ENCODE results near the gene CXXC4.

The CXXC4 gene

GRCh38 chr4:104494185-104494584, 509 bp downstream of the CXXC4 start:
- Histone ChIP-seq H3K36me3 (ENCODE audit: insufficient read depth, low read length) (no peaks in the 10 kb centered on the region), H3K4me1 (ENCODE audit: insufficient read depth, low read length) (peaks cover 14% of the 10 kb centered on the region), H3K9ac (ENCODE audit: low read depth, low read length) (peak overlapping the region; percentile 68), H3K9me3 (ENCODE audit: control insufficient read depth, insufficient read depth, low read length) (no peaks in the 10 kb centered on the region)

- H3K9ac ChIP-seq (ENCODE audit: low read depth, low read length) = peak overlapping the region; percentile 68; the same call in 1 of the 2 replicates
- peaks cover 15% of the 10 kb centered on the region for H3K4me1 ChIP-seq (ENCODE audit: insufficient read depth, low read length)
- H3K9me3 ChIP-seq (ENCODE audit: control insufficient read depth, insufficient read depth, low read length) = no peaks in the 10 kb centered on the region
- no peaks in the 10 kb centered on the region for H3K36me3 ChIP-seq (ENCODE audit: insufficient read depth, low read length)
Measured at GRCh38 chr4:104493081-104493831, 1.4 kb downstream of the CXXC4 start.

GRCh38 chr4:104492183-104492771, 2.4 kb downstream of the CXXC4 start:
- Histone ChIP-seq H3K9me3 (ENCODE audit: control insufficient read depth, insufficient read depth, low read length) (no peaks in the 10 kb centered on the region), H3K4me1 (ENCODE audit: insufficient read depth, low read length) (peaks cover 18% of the 10 kb centered on the region), H3K36me3 (ENCODE audit: insufficient read depth, low read length) (no peaks in the 10 kb centered on the region), H3K9ac (ENCODE audit: low read depth, low read length) (peak overlapping the region; percentile 55)

GRCh38 chr4:104491481-104492182, 3.1 kb downstream of the CXXC4 start:
- H3K9me3 ChIP-seq (ENCODE audit: control insufficient read depth, insufficient read depth, low read length) = no peaks in the 10 kb centered on the region
- H3K36me3 ChIP-seq (ENCODE audit: insufficient read depth, low read length) = no peaks in the 10 kb centered on the region
- H3K9ac ChIP-seq (ENCODE audit: low read depth, low read length) = peak overlapping the region; percentile 72
- H3K4me1 ChIP-seq (ENCODE audit: insufficient read depth, low read length) = peaks cover 24% of the 10 kb centered on the region

- H3K36me3 ChIP-seq (ENCODE audit: insufficient read depth, low read length) = no peaks in the 10 kb centered on the region
- H3K9me3 ChIP-seq (ENCODE audit: control insufficient read depth, insufficient read depth, low read length) = no peaks in the 10 kb centered on the region
- peak overlapping the region; percentile 87 for H3K9ac ChIP-seq (ENCODE audit: low read depth, low read length)
- H3K4me1 ChIP-seq (ENCODE audit: insufficient read depth, low read length) = peaks cover 24% of the 10 kb centered on the region
Measured at GRCh38 chr4:104490770-104491480, 3.8 kb downstream of the CXXC4 start.

- Histone ChIP-seq H3K4me1 (ENCODE audit: insufficient read depth, low read length) (peaks cover 24% of the 10 kb centered on the region), H3K9me3 (ENCODE audit: control insufficient read depth, insufficient read depth, low read length) (no peaks in the 10 kb centered on the region), H3K36me3 (ENCODE audit: insufficient read depth, low read length) (no peaks in the 10 kb centered on the region), H3K9ac (ENCODE audit: low read depth, low read length) (peak overlapping the region; percentile 87)
Measured at GRCh38 chr4:104490096-104490769, 4.5 kb downstream of the CXXC4 start.

- no peaks in the 10 kb centered on the region for H3K36me3 ChIP-seq (ENCODE audit: insufficient read depth, low read length)
- no peaks in the 10 kb centered on the region for H3K9me3 ChIP-seq (ENCODE audit: control insufficient read depth, insufficient read depth, low read length)
- H3K9ac ChIP-seq (ENCODE audit: low read depth, low read length) = peak overlapping the region; percentile 87
- peaks cover 24% of the 10 kb centered on the region for H3K4me1 ChIP-seq (ENCODE audit: insufficient read depth, low read length)
Measured at GRCh38 chr4:104489731-104490095, 5.0 kb downstream of the CXXC4 start.

GRCh38 chr4:104488151-104488550, 6.5 kb downstream of the CXXC4 start:
- Histone ChIP-seq H3K9ac (ENCODE audit: low read depth, low read length) (no peak overlapping the region), H3K36me3 (ENCODE audit: insufficient read depth, low read length) (no peaks in the 10 kb centered on the region), H3K9me3 (ENCODE audit: control insufficient read depth, insufficient read depth, low read length) (no peaks in the 10 kb centered on the region), H3K4me1 (ENCODE audit: insufficient read depth, low read length) (peaks cover 14% of the 10 kb centered on the region)

- H3K9me3 ChIP-seq (ENCODE audit: control insufficient read depth, insufficient read depth, low read length) = no peaks in the 10 kb centered on the region
- H3K9ac ChIP-seq (ENCODE audit: low read depth, low read length) = no peak overlapping the region
- peaks cover 11% of the 10 kb centered on the region; the same call in 1 of the 2 replicates for H3K4me1 ChIP-seq (ENCODE audit: insufficient read depth, low read length)
- H3K36me3 ChIP-seq (ENCODE audit: insufficient read depth, low read length) = no peaks in the 10 kb centered on the region
Measured at GRCh38 chr4:104486716-104487504, 7.8 kb downstream of the CXXC4 start.

GRCh38 chr4:104475652-104476051, 19.0 kb downstream of the CXXC4 start:
- no peak overlapping the region for H3K9ac ChIP-seq (ENCODE audit: low read depth, low read length)
- H3K9me3 ChIP-seq (ENCODE audit: control insufficient read depth, insufficient read depth, low read length) = no peaks in the 10 kb centered on the region
- H3K36me3 ChIP-seq (ENCODE audit: insufficient read depth, low read length) = no peaks in the 10 kb centered on the region
- H3K4me1 ChIP-seq (ENCODE audit: insufficient read depth, low read length) = 0 out of 2 replicates have a peak, but pooled peaks cover 3% of the 10 kb centered on the region

- Histone ChIP-seq H3K9ac (ENCODE audit: low read depth, low read length) (no peak overlapping the region), H3K9me3 (ENCODE audit: control insufficient read depth, insufficient read depth, low read length) (no peaks in the 10 kb centered on the region), H3K36me3 (ENCODE audit: insufficient read depth, low read length) (no peaks in the 10 kb centered on the region), H3K4me1 (ENCODE audit: insufficient read depth, low read length) (0 out of 2 replicates have a peak, but pooled peaks cover 4% of the 10 kb centered on the region)
Measured at GRCh38 chr4:104472766-104473165, 21.9 kb downstream of the CXXC4 start.

GRCh38 chr4:104470770-104471169, 23.9 kb downstream of the CXXC4 start:
- Histone ChIP-seq H3K4me1 (ENCODE audit: insufficient read depth, low read length) (0 out of 2 replicates have a peak, but pooled peaks cover 4% of the 10 kb centered on the region), H3K36me3 (ENCODE audit: insufficient read depth, low read length) (no peaks in the 10 kb centered on the region), H3K9me3 (ENCODE audit: control insufficient read depth, insufficient read depth, low read length) (no peaks in the 10 kb centered on the region), H3K9ac (ENCODE audit: low read depth, low read length) (no peak overlapping the region)

GRCh38 chr4:104469794-104470193, 24.9 kb downstream of the CXXC4 start:
- H3K9me3 ChIP-seq (ENCODE audit: control insufficient read depth, insufficient read depth, low read length) = no peaks in the 10 kb centered on the region
- 0 out of 2 replicates have a peak, but pooled peaks cover 4% of the 10 kb centered on the region for H3K4me1 ChIP-seq (ENCODE audit: insufficient read depth, low read length)
- H3K9ac ChIP-seq (ENCODE audit: low read depth, low read length) = no peak overlapping the region
- H3K36me3 ChIP-seq (ENCODE audit: insufficient read depth, low read length) = no peaks in the 10 kb centered on the region
